ENCODE measurements around the gene ASAP2.

DNA sequence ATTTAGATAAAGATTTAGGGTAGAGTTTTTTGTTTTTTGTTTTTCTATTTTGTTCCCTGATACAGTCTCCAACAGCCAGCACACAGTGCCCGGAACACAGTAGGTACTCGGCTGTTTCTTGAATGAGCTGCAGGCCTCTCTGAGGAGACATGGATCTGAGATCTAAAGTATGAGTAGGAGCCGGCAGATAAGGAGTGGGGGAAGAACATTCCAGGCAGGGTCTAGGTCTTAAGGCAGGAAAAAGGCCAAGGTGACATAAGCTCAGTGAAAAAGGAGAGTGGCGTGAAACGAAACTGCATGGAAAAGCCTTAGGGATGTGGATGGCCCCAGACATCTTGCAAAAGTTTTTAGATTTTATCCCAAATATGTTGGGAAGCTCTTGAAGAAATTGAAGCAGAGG is 122.3 kb downstream of the ASAP2 start:
- TF ChIP-seq, protein P1, sequence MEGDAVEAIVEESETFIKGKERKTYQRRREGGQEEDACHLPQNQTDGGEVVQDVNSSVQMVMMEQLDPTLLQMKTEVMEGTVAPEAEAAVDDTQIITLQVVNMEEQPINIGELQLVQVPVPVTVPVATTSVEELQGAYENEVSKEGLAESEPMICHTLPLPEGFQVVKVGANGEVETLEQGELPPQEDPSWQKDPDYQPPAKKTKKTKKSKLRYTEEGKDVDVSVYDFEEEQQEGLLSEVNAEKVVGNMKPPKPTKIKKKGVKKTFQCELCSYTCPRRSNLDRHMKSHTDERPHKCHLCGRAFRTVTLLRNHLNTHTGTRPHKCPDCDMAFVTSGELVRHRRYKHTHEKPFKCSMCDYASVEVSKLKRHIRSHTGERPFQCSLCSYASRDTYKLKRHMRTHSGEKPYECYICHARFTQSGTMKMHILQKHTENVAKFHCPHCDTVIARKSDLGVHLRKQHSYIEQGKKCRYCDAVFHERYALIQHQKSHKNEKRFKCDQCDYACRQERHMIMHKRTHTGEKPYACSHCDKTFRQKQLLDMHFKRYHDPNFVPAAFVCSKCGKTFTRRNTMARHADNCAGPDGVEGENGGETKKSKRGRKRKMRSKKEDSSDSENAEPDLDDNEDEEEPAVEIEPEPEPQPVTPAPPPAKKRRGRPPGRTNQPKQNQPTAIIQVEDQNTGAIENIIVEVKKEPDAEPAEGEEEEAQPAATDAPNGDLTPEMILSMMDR (IDR thresholded peaks at IDR 0.05), result no peak
- TF ChIP-seq EZH2 (IDR thresholded peaks at IDR 0.05; ENCODE audit: borderline replicate concordance, insufficient read depth, low read depth, low read length, poor library complexity, severe bottlenecking), result no peak
